HS-27A (cell line): Measurements from ENCODE around the gene KIAA0753.

Experiments used
- DNase-seq: peaks from one replicate; pipeline ENCODE4 v3.0.0-alpha.2; 2012; ENCODE audit warnings: low read depth, missing footprints

Gene KIAA0753

GRCh38 chr17:6641247-6641863 is 844 bp upstream of the KIAA0753 start:
- no peak for DNase-seq

GRCh38 chr17:6639586-6640535 is 650 bp downstream of the KIAA0753 start:
- no peak for DNase-seq

GRCh38 chr17:6639014-6639585 is 1.4 kb downstream of the KIAA0753 start:
- no peak for DNase-seq

- no peak for DNase-seq
Measured at GRCh38 chr17:6638046-6638908, 2.2 kb downstream of the KIAA0753 start.

- DNase-seq, result no peak
Measured at GRCh38 chr17:6637458-6637840, 3.1 kb downstream of the KIAA0753 start.

- no peak for DNase-seq
Measured at GRCh38 chr17:6636616-6637457, 3.7 kb downstream of the KIAA0753 start.

GRCh38 chr17:6636105-6636504 is 4.4 kb downstream of the KIAA0753 start:
- no peak for DNase-seq

- no peak for DNase-seq
Measured at GRCh38 chr17:6633263-6633662, 7.2 kb downstream of the KIAA0753 start.

GRCh38 chr17:6632530-6632929 is 8.0 kb downstream of the KIAA0753 start:
- no peak for DNase-seq

GRCh38 chr17:6630390-6630789 is 10.1 kb downstream of the KIAA0753 start:
- no peak for DNase-seq

GRCh38 chr17:6627019-6627418 is 13.5 kb downstream of the KIAA0753 start:
- DNase-seq, result no peak

- DNase-seq, result no peak
Measured at GRCh38 chr17:6626616-6627015, 13.9 kb downstream of the KIAA0753 start.

GRCh38 chr17:6623941-6624340 is 16.6 kb downstream of the KIAA0753 start:
- DNase-seq, result no peak

GRCh38 chr17:6611231-6611630 is 29.3 kb downstream of the KIAA0753 start:
- no peak for DNase-seq

GRCh38 chr17:6610011-6610410 is 30.5 kb downstream of the KIAA0753 start:
- no peak for DNase-seq

- DNase-seq, result no peak
Measured at GRCh38 chr17:6608321-6608720, 32.2 kb downstream of the KIAA0753 start.

GRCh38 chr17:6605142-6605541 is 35.4 kb downstream of the KIAA0753 start:
- no peak for DNase-seq

GRCh38 chr17:6603744-6604325 is 36.7 kb downstream of the KIAA0753 start:
- DNase-seq, result no peak

GRCh38 chr17:6602141-6602540 is 38.4 kb downstream of the KIAA0753 start:
- DNase-seq, result no peak

GRCh38 chr17:6599364-6599763 is 41.1 kb downstream of the KIAA0753 start:
- no peak for DNase-seq

GRCh38 chr17:6597727-6598126 is 42.8 kb downstream of the KIAA0753 start:
- no peak for DNase-seq
